Left ventricle myocardium inferior (tissue), 1 donor: ENCODE data around the gene SAMMSON. TPM values are rescaled to one million over a fixed set of nuclear protein-coding genes. Genes with fewer than 3 reads are reported as not detected.

Experiments used
- DNase-seq: peaks from one replicate; pipeline ENCODE4 v3.0.0-alpha.2; 2020
- H3K27ac ChIP-seq: fragments of 200-600 bp; replicated peaks from 2 replicates; pipeline ENCODE4 v1.8.0; 2021
- H3K27me3 ChIP-seq: fragments of 200-600 bp; 2 replicates; pipeline ENCODE4 v1.8.0; 2021; ENCODE audit warnings: low read depth
- H3K36me3 ChIP-seq: fragments of 200-600 bp; 2 replicates; pipeline ENCODE4 v1.8.0; 2021
- H3K4me1 ChIP-seq: fragments of 200-600 bp; 2 replicates; pipeline ENCODE4 v1.8.0; 2021
- H3K4me3 ChIP-seq: fragments of 200-600 bp; 2 replicates; pipeline ENCODE4 v1.8.0; 2021; ENCODE audit warnings: mild to moderate bottlenecking, moderate library complexity
- H3K9me3 ChIP-seq: fragments of 200-600 bp; replicated peaks from 2 replicates; pipeline ENCODE4 v1.8.0; 2021
- CTCF ChIP-seq: fragments of 200-600 bp; IDR thresholded peaks from 2 replicates; pipeline ENCODE4 v1.8.0; 2021; ENCODE audit warnings: antibody characterized with exemption, mild to moderate bottlenecking, borderline replicate concordance
- intact Hi-C: fragments of 100-400 bp; cut with micrococcal nuclease; formaldehyde crosslinking; loops from one replicate; pipeline ENCODE4 v1.11.0; 2022
- total RNA-seq: library from RNA; stranded (reverse); fragmentation: NEBNext Ultra II Directional; extraction: Animal tissue kit (Norgen Biotek cat#: 25700); gene quantifications from one replicate; pipeline ENCODE4 v1.2.1, GENCODE V29; 2021
- donor health status: DM: no; HTN: yes; CAD: no; lungs with severe emphysema.

SAMMSON gene
- total RNA-seq, 1 donor from 2014 or later, result not detected

GRCh38 chr3:70064194-70064779, 64.8 kb downstream of the SAMMSON start:
- TF ChIP-seq CTCF, result peak; percentile 75
- H3K4me1 ChIP-seq, result peaks cover 11% of the 10 kb centered on the region
- no peaks in the 10 kb centered on the region for H3K9me3 ChIP-seq
- H3K36me3 ChIP-seq, result no peaks in the 10 kb centered on the region
- no peak overlapping the region for H3K27ac ChIP-seq
- no peak for DNase-seq
- H3K27me3 ChIP-seq, result peaks cover 11% of the 10 kb centered on the region
- no peak overlapping the region for H3K4me3 ChIP-seq
- intact Hi-C loops, result loop anchor here (10.0 kb wide), 1 partner anchor 291 kb away; no protein-coding TSS in a partner anchor

DNA sequence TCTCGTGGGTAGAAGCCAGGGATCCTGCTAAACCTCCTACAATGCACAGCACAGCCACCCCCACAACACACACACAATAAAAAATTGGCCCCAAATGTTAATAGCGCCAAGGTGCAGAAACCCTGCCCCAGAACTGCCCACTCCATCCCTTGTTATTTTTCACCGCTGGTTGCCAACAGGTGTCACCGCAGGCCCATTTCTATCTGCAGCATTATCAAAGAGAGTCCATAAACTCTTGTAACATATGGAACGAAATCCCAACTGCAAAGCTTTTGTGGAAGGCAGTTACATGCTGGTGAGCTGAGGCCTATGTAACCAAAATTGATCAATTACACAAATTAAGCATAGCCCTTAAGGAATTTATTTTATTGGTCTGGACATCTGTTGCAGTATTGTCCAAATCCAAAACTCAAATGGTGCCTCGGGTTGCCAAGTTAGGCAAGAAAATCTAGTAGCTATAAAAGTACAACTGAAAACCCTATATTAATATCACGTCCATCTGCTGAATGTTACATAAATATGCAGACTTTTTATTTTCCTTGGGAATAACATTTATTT, 66.2 kb downstream of the SAMMSON start:
- DNase-seq, result no peak
- H3K36me3 ChIP-seq, result no peaks in the 10 kb centered on the region
- intact Hi-C loops, result loop anchor here (10.0 kb wide), 1 partner anchor 289 kb away; no protein-coding TSS in a partner anchor
- no peak overlapping the region for H3K27ac ChIP-seq
- no peaks in the 10 kb centered on the region for H3K9me3 ChIP-seq
- no peak for TF ChIP-seq CTCF
- peaks cover 12% of the 10 kb centered on the region for H3K27me3 ChIP-seq
- H3K4me3 ChIP-seq, result no peak overlapping the region
- peaks cover 11% of the 10 kb centered on the region for H3K4me1 ChIP-seq

DNA sequence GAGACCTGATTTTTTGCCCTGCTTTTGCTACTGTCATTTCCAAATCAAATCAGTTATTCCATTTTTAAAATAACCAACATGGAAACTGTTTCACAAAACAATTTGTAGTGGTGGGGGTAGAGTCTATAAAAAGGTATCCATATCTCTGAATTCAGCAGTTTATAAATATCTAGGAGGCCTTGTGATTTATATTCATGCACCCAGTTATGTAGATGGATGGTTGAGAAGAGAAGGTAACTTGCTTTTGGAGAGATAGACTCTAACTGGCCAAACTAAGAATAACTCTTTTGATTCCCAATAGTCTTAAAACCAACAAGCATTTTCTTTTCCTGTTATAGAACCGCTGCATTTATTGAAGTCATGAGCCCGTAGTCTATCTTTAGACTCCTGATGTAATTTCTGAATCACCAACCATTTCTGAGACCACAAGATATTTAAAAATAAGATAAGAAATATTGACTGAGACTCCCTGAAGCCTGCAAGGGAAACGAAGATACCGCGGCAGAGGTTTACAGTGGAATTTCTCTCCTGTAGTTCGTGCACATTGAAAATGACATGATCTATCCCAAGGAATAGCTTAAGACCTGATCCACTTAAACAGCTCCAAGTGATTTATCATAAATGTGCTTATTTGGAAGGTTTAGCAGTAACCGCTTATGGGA, 68.5 kb downstream of the SAMMSON start:
- Histone ChIP-seq H3K4me3 (no peak overlapping the region), H3K36me3 (no peaks in the 10 kb centered on the region), H3K4me1 (peaks cover 11% of the 10 kb centered on the region), H3K27me3 (peaks cover 17% of the 10 kb centered on the region), H3K27ac (no peak overlapping the region), H3K9me3 (no peaks in the 10 kb centered on the region)
- no peak for TF ChIP-seq CTCF
- no peak for DNase-seq
- intact Hi-C loops, result loop anchor here (10.0 kb wide), 1 partner anchor 287 kb away; no protein-coding TSS in a partner anchor

DNA sequence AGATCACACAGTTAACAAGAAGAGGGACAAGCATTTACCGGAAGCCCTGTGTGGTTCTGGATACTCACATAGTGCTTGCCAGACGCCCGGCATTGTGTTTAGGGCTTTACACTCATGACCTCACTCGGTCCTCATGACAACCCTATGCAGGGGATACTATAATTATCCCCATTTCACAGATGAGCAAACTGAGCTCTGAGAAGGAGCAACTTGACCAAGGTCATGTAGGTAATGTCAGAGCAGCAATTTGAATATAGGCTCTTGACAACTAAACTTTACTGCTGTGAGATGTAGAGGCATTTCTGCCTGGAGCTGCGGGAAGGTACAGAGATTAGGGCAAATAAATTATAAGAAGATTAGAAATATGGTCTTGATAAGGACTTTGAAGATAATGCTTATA, 70.0 kb downstream of the SAMMSON start:
- intact Hi-C loops, result loop anchor here (10.0 kb wide), 1 partner anchor 285 kb away; no protein-coding TSS in a partner anchor
- Histone ChIP-seq H3K27me3 (peaks cover 18% of the 10 kb centered on the region), H3K4me1 (peaks cover 11% of the 10 kb centered on the region)

DNA sequence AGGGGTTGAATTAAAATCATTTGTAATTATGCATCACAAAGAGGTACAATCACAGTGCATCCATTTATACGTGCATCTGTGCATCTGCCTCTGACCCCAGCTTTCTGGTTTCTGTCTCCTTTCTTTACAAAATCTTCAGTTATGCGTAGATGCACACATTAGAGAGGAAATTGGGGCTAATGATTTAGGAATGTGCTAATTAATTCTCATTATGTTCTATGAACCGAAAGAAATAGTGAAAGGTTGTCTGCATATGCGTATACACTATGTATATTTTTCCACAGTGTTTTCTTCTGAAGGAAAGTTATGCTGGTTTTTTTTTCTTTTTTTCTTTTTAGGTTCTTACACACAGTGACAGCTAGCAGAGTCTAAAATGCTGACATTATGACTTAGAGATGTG, 71.6 kb downstream of the SAMMSON start:
- no peak for TF ChIP-seq CTCF
- intact Hi-C loops, result no loop called here
- Histone ChIP-seq H3K4me1 (peaks cover 11% of the 10 kb centered on the region), H3K27me3 (peaks cover 27% of the 10 kb centered on the region), H3K36me3 (no peaks in the 10 kb centered on the region), H3K27ac (no peak overlapping the region), H3K9me3 (no peaks in the 10 kb centered on the region), H3K4me3 (no peak overlapping the region)
- DNase-seq, result no peak

More for the DNA sequence above, 70.0 kb downstream of the SAMMSON start:
- Histone ChIP-seq H3K27ac (no peak overlapping the region), H3K36me3 (no peaks in the 10 kb centered on the region), H3K4me3 (no peak overlapping the region), H3K9me3 (no peaks in the 10 kb centered on the region)
- DNase-seq, result no peak
- TF ChIP-seq CTCF, result no peak
